Mucosa of stomach (tissue), 1 donor: ENCODE results near the gene ARHGAP28.

Experiments
- H3K27me3 ChIP-seq: one replicate; pipeline ENCODE4 v1.7.0; 2013; ENCODE audit warnings: mild to moderate bottlenecking, low read length; ENCODE audit not compliant: control insufficient read depth, insufficient read depth
- H3K36me3 ChIP-seq: one replicate; pipeline ENCODE4 v1.7.0; 2013; ENCODE audit warnings: low read length; ENCODE audit not compliant: control insufficient read depth, insufficient read depth
- H3K4me1 ChIP-seq: one replicate; pipeline ENCODE4 v1.7.0; 2013; ENCODE audit warnings: mild to moderate bottlenecking, low read length; ENCODE audit not compliant: control insufficient read depth, insufficient read depth
- H3K4me3 ChIP-seq: one replicate; pipeline ENCODE4 v1.7.0; 2013; ENCODE audit warnings: low read length
- H3K9ac ChIP-seq: one replicate; pipeline ENCODE4 v1.7.0; 2013; ENCODE audit warnings: mild to moderate bottlenecking, low read length, moderate library complexity
- H3K9me3 ChIP-seq: one replicate; pipeline ENCODE4 v1.7.0; 2013; ENCODE audit warnings: mild to moderate bottlenecking, low read length, moderate library complexity; ENCODE audit not compliant: control insufficient read depth
- donor health status: Pancreatic carcinoma.

The ARHGAP28 gene

DNA sequence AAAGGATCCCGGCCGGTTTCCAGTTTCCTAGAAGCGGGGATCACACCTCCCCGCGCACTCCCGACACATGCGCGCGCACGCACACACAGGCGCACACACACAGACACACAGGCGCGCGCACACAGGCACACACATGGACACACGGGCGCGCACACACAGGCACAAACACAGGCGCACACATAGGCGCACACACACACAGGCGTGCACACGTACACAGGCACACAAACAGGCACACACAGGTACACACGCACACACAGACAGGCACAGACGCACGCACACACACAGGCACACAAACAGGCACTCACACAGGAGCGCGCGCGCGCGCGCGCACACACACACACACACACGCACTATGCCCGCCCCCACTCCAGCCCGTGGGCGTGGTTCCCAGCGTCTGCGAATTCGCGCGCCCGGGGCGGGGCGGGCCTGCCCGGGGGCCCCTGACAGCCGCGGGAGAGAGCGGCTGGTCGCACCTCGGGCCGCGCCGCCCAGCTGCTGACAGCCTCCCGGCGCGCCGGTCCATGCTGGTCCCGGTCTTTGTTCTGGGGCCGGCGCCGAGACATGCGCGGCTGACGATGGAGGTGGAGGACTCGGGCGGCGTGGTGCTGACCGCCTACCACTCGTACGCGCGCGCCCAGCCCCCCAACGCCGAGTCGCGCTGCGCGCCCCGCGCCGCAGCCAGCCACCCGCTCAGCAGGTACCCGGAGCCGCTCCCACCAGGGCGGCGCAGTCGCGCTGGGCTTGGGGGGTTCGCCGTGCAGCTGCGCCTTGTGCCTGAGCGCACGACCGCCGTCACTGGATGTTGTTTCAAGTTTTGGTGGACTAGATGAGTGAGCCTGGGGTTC lies at the start of gene ARHGAP28:
Gene ARHGAP28, plus strand, starts transcription at position 470 of the 845 bp plus-strand sequence. Its CDS starts 106 bp downstream, at position 576.
- H3K36me3 ChIP-seq = no peaks in the 10 kb centered on the region
- peak within 1 kb of the TSS; percentile 6 for H3K4me3 ChIP-seq
- peaks cover 5% of the 10 kb centered on the region for H3K4me1 ChIP-seq
- H3K27me3 ChIP-seq = no peaks in the 10 kb centered on the region
- no peaks in the 10 kb centered on the region for H3K9me3 ChIP-seq
- H3K9ac ChIP-seq = no peak within 1 kb of the TSS

DNA sequence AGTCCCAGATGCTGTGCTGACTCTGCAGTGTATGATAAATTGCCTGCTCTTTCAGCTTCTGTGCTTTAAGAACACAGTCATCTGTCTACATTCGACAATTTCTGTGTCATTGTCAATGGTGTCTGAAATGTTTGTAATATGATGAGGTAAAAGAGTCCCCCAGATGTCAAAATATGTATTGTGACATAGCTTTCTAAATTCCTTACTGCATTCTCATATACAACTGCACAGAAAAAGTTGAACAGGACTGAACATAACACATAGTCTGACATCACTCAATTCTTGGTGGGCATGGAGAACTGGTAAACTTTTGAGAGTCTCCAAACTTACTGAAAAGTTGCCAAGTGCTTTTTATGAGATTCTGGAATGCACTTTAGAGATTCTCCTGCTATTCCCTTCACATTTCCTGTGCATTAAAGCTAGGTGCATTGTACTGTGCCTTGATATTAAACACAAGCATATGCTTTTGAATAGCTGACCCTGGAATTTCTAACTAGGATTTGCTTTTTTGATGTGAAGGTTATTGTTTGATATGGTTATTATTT lies 48.1 kb upstream of the ARHGAP28 start:
- H3K27me3 ChIP-seq = no peaks in the 10 kb centered on the region
- no peaks in the 10 kb centered on the region for H3K9me3 ChIP-seq
- no peak overlapping the region for H3K9ac ChIP-seq
- no peaks in the 10 kb centered on the region for H3K36me3 ChIP-seq
- H3K4me3 ChIP-seq = no peak overlapping the region
- H3K4me1 ChIP-seq = no peaks in the 10 kb centered on the region

GRCh38 chr18:6682437-6683111 lies 46.9 kb upstream of the ARHGAP28 start:
- no peaks in the 10 kb centered on the region for H3K9me3 ChIP-seq
- no peak overlapping the region for H3K9ac ChIP-seq
- no peak overlapping the region for H3K4me3 ChIP-seq
- no peaks in the 10 kb centered on the region for H3K36me3 ChIP-seq
- no peaks in the 10 kb centered on the region for H3K4me1 ChIP-seq
- H3K27me3 ChIP-seq = no peaks in the 10 kb centered on the region

DNA sequence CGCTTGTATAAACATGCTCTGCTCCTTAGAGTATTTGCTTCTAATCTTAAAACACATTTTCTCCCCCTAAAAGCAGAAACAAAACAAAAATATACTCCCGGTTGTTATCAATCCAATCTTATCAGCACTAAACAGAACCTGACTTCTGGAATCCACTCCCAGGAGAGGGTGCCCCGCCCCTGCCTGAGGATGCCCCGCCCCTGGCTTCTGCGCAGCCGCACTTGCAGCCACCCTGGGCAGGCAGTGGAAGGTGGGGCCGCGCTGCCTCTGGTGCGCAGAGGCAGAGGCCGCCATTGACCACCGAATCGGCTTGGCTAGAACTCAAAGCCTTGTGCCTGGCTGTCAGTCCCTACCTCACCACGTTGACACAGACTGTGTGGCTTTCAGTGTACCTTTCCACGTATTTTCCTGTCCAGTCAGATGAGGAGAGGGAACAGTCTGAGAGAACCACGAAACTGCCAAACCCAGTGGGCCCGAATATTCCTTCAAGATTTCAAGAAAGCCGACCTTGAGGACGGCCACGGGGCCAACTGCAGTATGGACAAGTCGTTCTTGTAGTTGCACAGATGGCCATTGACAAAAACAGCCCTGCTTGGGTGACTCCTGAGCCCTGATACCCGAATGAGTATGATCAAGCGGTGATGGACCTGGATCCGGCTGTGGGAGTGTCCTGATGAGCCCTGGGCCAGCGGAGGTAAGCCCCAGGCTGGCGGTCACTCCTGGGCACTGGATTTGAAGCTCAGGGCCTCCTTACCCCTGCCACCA lies 46.2 kb upstream of the ARHGAP28 start:
- Histone ChIP-seq H3K9me3 (no peaks in the 10 kb centered on the region), H3K36me3 (no peaks in the 10 kb centered on the region), H3K4me3 (no peak overlapping the region), H3K9ac (no peak overlapping the region), H3K4me1 (no peaks in the 10 kb centered on the region), H3K27me3 (no peaks in the 10 kb centered on the region)

- Histone ChIP-seq H3K9ac (no peak overlapping the region), H3K27me3 (no peaks in the 10 kb centered on the region), H3K4me1 (no peaks in the 10 kb centered on the region), H3K4me3 (no peak overlapping the region), H3K36me3 (no peaks in the 10 kb centered on the region), H3K9me3 (no peaks in the 10 kb centered on the region)
These were observed 41.8 kb upstream of the ARHGAP28 start for GRCh38 chr18:6687676-6688075.

GRCh38 chr18:6708890-6709289 lies 20.6 kb upstream of the ARHGAP28 start:
- H3K36me3 ChIP-seq = no peaks in the 10 kb centered on the region
- H3K9ac ChIP-seq = no peak overlapping the region
- no peaks in the 10 kb centered on the region for H3K9me3 ChIP-seq
- no peak overlapping the region for H3K4me3 ChIP-seq
- no peaks in the 10 kb centered on the region for H3K27me3 ChIP-seq
- H3K4me1 ChIP-seq = no peaks in the 10 kb centered on the region

GRCh38 chr18:6711467-6711866 lies 18.0 kb upstream of the ARHGAP28 start:
- Histone ChIP-seq H3K9me3 (no peaks in the 10 kb centered on the region), H3K4me3 (no peak overlapping the region), H3K9ac (no peak overlapping the region), H3K36me3 (no peaks in the 10 kb centered on the region), H3K27me3 (no peaks in the 10 kb centered on the region), H3K4me1 (no peaks in the 10 kb centered on the region)

DNA sequence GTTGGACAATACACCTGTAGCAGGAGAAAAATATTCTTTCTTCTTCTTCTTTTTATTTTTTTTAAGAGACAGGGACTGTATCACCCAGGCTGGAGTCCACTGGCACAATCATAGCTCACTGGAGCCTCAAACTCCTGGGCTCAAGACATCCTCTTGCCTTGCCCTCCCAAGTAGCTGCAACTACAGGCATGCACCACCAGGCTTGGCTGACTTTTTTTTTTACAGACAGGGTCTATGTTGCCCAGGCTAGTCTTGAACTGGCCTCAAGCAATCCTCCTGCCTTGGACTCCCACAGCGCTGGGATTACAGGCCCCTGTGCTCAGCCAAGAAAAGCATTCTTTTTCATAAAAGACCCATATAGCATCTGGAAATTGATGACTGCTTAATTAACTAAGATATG lies 17.1 kb upstream of the ARHGAP28 start:
- Histone ChIP-seq H3K9ac (no peak overlapping the region), H3K36me3 (no peaks in the 10 kb centered on the region), H3K27me3 (no peaks in the 10 kb centered on the region), H3K4me1 (no peaks in the 10 kb centered on the region), H3K9me3 (no peaks in the 10 kb centered on the region), H3K4me3 (no peak overlapping the region)

GRCh38 chr18:6714010-6714409 lies 15.5 kb upstream of the ARHGAP28 start:
- no peak overlapping the region for H3K4me3 ChIP-seq
- no peaks in the 10 kb centered on the region for H3K4me1 ChIP-seq
- no peaks in the 10 kb centered on the region for H3K9me3 ChIP-seq
- no peak overlapping the region for H3K9ac ChIP-seq
- no peaks in the 10 kb centered on the region for H3K27me3 ChIP-seq
- no peaks in the 10 kb centered on the region for H3K36me3 ChIP-seq

GRCh38 chr18:6718267-6718666 lies 11.2 kb upstream of the ARHGAP28 start:
- H3K27me3 ChIP-seq = no peaks in the 10 kb centered on the region
- H3K4me1 ChIP-seq = no peaks in the 10 kb centered on the region
- no peak overlapping the region for H3K4me3 ChIP-seq
- H3K9ac ChIP-seq = no peak overlapping the region
- no peaks in the 10 kb centered on the region for H3K36me3 ChIP-seq
- no peaks in the 10 kb centered on the region for H3K9me3 ChIP-seq

DNA sequence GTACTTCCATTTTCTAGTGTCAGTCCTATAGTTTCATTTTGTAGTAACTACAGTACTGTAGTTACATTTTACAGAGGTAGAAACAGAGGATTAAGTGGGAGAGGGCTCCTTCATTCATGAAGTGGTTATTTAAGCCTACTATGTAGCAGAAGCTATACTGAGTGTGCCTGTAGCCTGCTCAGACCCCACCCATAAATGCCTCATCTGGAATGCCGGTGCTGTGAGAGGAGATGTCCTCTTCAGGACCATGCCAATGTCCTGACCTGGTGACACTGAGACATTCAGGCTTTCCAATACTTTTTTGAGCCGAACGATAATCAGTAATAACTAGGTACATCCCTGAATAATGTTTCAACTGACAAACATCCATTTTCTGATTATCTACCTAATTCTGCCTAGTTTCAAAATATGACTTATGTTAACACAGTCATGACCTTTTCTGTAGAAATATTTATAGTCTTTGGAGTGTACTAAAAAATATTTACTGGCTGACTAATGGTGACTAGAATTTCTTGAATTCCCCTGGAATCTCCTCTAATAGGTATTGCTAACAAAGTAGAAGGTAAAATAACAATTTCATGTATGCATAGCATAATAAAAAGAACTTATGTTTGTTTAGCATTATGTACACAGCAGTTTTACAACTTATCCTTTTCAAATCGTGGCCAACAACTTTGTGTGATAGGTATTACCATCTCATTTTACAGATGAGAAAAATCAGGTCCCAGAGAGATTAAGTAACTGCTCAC lies 10.2 kb upstream of the ARHGAP28 start:
- Histone ChIP-seq H3K4me1 (no peaks in the 10 kb centered on the region), H3K27me3 (no peaks in the 10 kb centered on the region), H3K36me3 (no peaks in the 10 kb centered on the region), H3K9ac (no peak overlapping the region), H3K9me3 (no peaks in the 10 kb centered on the region), H3K4me3 (no peak overlapping the region)
